DOHH2 (cell line): ENCODE data around the gene DMGDH.

Experiments used
- EZH2phosphoT487 ChIP-seq: fragments of 200-600 bp; sonication (generic); IDR thresholded peaks from 2 replicates; pipeline ENCODE4 v1.6.1; 2017; ENCODE audit warnings: borderline replicate concordance, mild to moderate bottlenecking, antibody characterized with exemption, low read length, moderate library complexity, mixed read lengths
- TF ChIP-seq, protein P1 (sequence below): fragments of 200-600 bp; sonication (generic); IDR thresholded peaks from one replicate; pipeline ENCODE4 v1.5.1; 2014; ENCODE audit warnings: antibody characterized with exemption, mild to moderate bottlenecking, low read depth, low read length; ENCODE audit not compliant: poor library complexity, severe bottlenecking

DNA sequence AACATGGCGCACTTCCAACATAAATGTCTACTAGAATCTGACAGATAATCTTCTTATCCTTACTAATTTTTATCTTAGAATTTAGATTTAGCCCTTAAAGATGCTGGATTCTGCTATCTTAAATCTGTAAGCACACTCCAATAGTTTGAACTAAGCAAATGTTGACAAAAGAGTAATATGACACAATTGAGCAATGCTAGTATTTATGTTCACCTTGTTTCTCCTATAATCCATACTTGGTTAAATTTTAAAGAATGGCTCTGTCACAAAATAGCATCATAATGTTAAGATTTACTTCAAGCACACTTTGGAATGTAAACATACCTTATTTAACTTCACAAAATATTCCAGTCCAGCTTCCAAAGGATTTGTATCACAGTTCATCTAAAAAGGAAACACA, 45.5 kb downstream of the DMGDH start:
- TF ChIP-seq, protein P1, sequence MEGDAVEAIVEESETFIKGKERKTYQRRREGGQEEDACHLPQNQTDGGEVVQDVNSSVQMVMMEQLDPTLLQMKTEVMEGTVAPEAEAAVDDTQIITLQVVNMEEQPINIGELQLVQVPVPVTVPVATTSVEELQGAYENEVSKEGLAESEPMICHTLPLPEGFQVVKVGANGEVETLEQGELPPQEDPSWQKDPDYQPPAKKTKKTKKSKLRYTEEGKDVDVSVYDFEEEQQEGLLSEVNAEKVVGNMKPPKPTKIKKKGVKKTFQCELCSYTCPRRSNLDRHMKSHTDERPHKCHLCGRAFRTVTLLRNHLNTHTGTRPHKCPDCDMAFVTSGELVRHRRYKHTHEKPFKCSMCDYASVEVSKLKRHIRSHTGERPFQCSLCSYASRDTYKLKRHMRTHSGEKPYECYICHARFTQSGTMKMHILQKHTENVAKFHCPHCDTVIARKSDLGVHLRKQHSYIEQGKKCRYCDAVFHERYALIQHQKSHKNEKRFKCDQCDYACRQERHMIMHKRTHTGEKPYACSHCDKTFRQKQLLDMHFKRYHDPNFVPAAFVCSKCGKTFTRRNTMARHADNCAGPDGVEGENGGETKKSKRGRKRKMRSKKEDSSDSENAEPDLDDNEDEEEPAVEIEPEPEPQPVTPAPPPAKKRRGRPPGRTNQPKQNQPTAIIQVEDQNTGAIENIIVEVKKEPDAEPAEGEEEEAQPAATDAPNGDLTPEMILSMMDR: no peak
- no peak for TF ChIP-seq EZH2phosphoT487
